Activated CD4-positive, alpha-beta T cell treated with anti-CD3 and anti-CD28 coated beads, Interleukin-2, amount 50 U/mL, for 16 hours (primary cell): ENCODE results near the gene MTOR.
"Not testable (repeated sequence)": the region's sequence is repeated elsewhere in the genome, so short reads cannot be mapped to it uniquely, and the experiment has no call there.

Experiments used
- DNase-seq: peaks from one replicate; pipeline ENCODE4 v3.0.0-alpha.2; 2020

The MTOR gene

GRCh38 chr1:11214698-11215380, 47.5 kb downstream of the MTOR start:
- no peak for DNase-seq

DNA sequence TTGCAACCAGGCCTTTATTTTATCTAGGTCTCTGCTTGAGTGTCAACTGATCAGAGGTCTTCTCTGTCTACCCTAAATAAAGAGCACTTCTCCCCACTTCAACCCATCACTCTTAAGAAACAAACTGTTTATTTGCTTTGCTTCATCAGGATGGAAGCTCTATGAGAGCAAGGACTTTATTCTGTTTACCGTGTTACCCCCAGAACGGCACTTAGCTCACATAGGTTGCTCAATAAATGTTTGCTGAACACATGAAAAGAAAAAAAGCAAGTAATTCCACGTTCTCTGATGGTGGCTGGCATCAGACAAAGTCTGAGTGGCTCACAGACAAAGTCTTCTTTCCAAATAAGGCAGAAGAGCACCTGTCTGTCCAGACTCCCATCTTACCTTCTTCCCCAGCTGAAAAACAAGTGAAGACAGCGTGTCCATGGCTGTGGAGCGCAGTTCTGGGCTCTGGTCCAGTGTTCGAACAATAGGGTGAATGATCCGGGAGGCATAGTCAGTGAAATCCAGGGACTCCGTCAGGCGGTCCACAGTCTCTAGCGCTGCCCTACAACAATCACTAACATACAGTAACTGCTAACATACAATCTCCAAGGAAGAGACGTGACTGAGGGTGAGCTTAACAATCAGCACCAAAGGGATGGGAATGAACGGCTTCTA, 50.3 kb downstream of the MTOR start:
- DNase-seq = no peak

DNA sequence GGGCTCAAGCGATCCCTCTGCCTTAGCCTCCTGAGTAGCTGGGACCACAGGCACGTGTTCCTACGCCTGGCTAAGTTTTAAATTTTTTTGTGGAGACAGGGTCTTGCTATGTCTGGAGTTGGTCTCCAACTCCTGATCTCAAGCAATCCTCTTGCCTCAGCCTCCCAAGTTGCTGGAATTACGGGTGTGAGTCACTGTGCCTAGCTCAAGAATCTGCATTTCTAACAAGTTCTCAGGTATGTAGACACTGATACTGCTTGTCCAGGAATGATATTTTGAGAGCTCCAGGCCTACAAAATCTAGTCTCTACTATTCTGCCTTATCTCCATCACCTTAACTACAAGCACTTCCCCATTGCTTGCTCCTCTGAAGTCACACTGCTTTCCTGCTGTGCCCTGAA, 50.9 kb downstream of the MTOR start:
- DNase-seq = no peak

DNA sequence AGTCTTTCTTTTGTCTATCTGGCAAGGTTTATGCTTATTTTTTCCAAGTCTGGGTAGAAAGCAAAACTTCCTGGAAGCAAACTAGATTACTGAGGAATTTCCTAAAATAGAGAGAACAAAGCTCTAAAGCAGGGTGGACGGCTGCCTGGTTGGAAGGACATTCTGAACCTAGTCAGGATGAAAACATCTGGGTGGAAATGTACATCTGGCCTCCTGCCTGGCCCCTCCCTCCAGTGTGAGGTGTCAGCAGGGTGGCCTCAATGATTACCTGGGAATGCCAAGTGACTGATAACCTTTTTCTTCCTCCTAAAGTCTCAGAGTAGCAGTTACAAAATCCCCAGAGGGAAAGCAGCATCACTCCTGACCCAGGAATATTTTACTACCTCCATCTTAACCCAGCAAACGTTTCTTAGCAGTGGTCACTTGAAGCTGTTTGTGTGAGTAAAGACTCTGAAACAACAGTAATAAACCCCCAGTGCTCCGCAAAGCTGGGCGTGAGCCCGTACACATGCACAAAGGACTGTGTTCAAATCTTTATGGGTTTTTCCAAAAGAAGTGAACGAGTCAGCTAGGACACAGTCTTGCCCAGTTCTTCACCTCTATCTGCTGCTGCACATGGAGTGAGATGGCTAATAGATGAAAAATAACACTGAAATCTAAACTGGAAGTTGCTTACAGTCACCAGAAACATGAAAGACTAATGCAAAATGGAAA, 54.3 kb downstream of the MTOR start:
- no peak for DNase-seq

GRCh38 chr1:11204396-11205190, 57.8 kb downstream of the MTOR start:
- no peak for DNase-seq

GRCh38 chr1:11198851-11199594, 63.3 kb downstream of the MTOR start:
- no peak for DNase-seq

- DNase-seq = no peak
Measured at GRCh38 chr1:11198257-11198656, 64.1 kb downstream of the MTOR start.

- DNase-seq = no peak
Measured at GRCh38 chr1:11197359-11197758, 65.0 kb downstream of the MTOR start.

- DNase-seq = no peak
Measured at GRCh38 chr1:11196945-11197344, 65.4 kb downstream of the MTOR start.

DNA sequence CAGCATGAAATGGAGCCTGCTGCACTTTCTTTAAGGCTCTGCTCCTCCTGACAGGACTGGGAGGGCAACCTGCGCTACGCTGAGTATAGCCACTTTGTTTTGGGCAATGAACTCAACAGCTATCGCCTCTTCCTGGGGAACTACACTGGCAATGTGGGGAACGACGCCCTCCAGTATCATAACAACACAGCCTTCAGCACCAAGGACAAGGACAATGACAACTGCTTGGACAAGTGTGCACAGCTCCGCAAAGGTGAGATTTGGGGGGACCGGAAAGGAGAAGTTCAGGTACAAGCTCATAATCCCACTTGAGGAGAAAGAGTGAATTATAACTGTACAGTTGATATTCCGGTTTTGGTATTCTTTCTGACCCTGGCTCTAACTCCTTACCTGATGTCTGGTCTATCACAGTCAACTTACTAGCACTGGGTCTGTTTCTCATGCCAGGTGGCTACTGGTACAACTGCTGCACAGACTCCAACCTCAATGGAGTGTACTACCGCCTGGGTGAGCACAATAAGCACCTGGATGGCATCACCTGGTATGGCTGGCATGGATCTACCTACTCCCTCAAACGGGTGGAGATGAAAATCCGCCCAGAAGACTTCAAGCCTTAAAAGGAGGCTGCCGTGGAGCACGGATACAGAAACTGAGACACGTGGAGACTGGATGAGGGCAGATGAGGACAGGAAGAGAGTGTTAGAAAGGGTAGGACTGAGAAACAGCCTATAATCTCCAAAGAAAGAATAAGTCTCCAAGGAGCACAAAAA, 67.8 kb downstream of the MTOR start:
- no peak for DNase-seq

DNA sequence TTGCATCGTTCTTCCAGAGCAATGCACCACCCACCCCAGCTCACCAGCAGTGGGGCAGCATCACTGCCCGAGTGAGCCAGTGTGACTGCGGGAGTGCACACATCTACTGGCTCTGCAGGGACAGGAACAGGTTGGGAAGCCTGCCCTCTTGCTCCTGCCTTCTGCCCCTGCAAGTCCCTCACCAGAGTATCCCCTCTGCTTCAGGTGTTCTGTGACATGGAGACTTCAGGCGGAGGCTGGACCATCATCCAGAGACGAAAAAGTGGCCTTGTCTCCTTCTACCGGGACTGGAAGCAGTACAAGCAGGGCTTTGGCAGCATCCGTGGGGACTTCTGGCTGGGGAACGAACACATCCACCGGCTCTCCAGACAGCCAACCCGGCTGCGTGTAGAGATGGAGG, 69.0 kb downstream of the MTOR start:
- DNase-seq = no peak

GRCh38 chr1:11188858-11189451, 73.4 kb downstream of the MTOR start, which contains the start of gene ANGPTL7:
TSS of gene ANGPTL7 (plus strand) at chr1:11189355. CDS start at chr1:11189580, 225 bp downstream.
- no peak for DNase-seq

- DNase-seq = no peak
Measured at GRCh38 chr1:11188381-11188780, 74.0 kb downstream of the MTOR start.

DNA sequence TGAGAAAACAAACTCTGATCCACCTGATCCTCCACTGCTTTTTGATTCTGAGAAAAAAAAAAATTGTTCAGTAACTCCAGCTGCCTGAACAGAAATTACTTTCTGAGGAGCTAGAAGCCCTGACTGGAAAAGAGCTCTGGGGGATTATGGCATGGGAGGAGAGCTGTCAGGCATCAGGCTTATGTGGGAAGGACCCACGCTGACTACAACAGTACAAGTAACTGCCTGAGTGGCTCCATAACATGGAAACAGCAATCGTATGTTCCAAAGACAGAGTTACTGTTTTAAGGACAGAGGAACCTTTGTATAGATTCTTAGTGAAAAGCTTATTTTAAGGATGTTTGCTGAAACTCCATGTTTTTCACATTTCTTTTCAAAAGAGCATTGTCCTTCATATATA, 74.4 kb downstream of the MTOR start:
- DNase-seq = no peak

GRCh38 chr1:11187494-11187893, 74.9 kb downstream of the MTOR start:
- no peak for DNase-seq

DNA sequence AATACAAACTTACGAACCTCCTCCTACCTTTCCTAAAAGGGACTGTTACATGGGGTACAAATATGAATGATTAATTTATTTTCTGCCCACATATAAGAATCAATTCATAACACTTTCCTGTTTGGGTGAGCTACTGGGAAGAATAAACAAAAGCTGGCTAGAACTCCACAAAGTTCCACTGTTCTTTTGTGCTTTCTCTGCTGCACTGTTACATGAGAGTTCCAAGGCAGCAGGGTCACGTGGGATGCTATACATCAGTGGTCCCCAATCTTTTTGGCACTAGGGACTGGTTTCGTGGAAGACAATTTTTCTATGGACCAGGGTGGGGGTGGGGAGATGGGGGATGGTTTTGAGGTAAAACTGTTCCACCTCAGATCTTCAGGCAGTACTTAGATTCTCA, 75.4 kb downstream of the MTOR start:
- no peak for DNase-seq

DNA sequence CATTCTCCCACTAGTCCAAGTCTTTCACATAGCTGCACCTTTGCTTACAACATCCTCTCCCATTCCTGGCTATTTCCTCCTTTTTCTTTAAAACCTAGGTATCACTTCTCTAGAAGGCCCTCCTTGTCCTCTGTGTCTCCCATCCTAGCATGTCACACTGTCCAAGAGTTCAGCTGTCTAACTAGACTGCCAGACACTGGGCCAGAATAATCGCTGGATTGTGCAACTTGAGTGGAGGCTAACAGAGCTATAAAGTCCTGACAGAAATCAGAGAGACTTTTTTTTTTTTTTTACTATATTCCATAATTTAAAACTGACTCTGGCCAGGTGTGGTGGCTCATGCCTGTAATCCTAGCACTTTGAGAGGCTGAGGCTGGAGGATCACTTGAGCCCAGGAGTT, 77.4 kb downstream of the MTOR start:
- no peak for DNase-seq

- DNase-seq = no peak
Measured at GRCh38 chr1:11182884-11183283, 79.5 kb downstream of the MTOR start.

GRCh38 chr1:11180342-11180744, 82.0 kb downstream of the MTOR start:
- no peak for DNase-seq

DNA sequence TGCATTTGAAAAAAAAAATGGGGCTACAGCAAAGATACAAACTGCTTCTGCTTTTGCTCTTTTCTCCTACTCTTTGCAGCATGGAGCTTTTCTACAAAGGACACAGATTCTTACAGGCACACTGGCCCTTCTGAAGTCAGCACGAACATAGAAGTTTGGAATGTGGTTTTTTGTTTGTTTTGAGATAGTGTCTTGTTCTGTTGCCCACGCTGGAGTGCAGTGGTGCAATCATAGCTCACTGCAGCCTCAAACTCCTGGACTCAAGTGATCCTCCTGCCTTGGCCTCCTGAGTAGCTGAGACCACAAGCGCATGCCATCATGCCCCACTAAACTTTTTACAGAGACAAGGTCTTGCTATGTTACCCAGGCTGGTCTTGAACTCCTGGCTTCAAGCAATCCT, 82.6 kb downstream of the MTOR start:
- DNase-seq = not testable (repeated sequence)

- DNase-seq = no peak
Measured at GRCh38 chr1:11179125-11179524, 83.2 kb downstream of the MTOR start.
